ENCODE data around the gene BDH2. TPM values are rescaled to one million over a fixed set of nuclear protein-coding genes. Genes with fewer than 3 reads are reported as not detected.

BDH2 gene
- total RNA-seq, 1 donor from 2014 or later = 27.5 TPM

DNA sequence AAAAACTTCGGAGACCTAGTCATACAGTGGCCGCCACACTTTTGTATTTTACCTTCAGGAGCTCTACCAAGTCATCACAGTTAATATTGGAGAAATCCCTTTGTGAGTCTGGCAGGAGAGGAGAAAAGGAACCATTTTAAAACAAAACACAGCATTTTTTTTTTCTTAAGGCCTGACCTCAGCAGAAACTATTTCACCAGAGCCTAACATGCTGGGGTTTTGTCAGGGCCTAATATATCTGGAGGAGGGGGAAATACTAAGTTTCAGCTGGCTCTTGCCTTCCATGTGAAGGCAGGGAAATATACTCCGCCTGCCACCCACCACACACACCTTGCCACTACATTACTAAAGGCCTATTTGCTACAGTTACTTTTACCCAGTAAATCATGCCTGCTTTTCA lies 26.5 kb upstream of the BDH2 start:
- Mint-ChIP-seq H3K36me3 (ENCODE audit: low read depth) (peaks cover 26% of the 10 kb centered on the region), H3K27ac (ENCODE audit: unreplicated experiment) (no peak overlapping the region), H3K4me1 (ENCODE audit: low read depth) (no peaks in the 10 kb centered on the region), H3K4me3 (ENCODE audit: unreplicated experiment) (no peak overlapping the region), H3K9me3 (ENCODE audit: low read depth) (peaks cover 33% of the 10 kb centered on the region), H3K27me3 (ENCODE audit: low read depth) (no peaks in the 10 kb centered on the region)
- TF ChIP-seq, protein P1, sequence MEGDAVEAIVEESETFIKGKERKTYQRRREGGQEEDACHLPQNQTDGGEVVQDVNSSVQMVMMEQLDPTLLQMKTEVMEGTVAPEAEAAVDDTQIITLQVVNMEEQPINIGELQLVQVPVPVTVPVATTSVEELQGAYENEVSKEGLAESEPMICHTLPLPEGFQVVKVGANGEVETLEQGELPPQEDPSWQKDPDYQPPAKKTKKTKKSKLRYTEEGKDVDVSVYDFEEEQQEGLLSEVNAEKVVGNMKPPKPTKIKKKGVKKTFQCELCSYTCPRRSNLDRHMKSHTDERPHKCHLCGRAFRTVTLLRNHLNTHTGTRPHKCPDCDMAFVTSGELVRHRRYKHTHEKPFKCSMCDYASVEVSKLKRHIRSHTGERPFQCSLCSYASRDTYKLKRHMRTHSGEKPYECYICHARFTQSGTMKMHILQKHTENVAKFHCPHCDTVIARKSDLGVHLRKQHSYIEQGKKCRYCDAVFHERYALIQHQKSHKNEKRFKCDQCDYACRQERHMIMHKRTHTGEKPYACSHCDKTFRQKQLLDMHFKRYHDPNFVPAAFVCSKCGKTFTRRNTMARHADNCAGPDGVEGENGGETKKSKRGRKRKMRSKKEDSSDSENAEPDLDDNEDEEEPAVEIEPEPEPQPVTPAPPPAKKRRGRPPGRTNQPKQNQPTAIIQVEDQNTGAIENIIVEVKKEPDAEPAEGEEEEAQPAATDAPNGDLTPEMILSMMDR (IDR thresholded peaks at IDR 0.05) = no peak
- DNase-seq (ENCODE audit: low spot score) = no peak

- H3K27me3 Mint-ChIP-seq (ENCODE audit: low read depth) = no peaks in the 10 kb centered on the region
- TF ChIP-seq, protein P1 (IDR thresholded peaks at IDR 0.05) = no peak
- peaks cover 8% of the 10 kb centered on the region for H3K36me3 Mint-ChIP-seq (ENCODE audit: low read depth)
- H3K4me1 Mint-ChIP-seq (ENCODE audit: low read depth) = no peaks in the 10 kb centered on the region
- H3K9me3 Mint-ChIP-seq (ENCODE audit: low read depth) = peaks cover 9% of the 10 kb centered on the region
- H3K4me3 Mint-ChIP-seq (ENCODE audit: unreplicated experiment) = no peak overlapping the region
- no peak for DNase-seq (ENCODE audit: low spot score)
- H3K27ac Mint-ChIP-seq (ENCODE audit: unreplicated experiment) = no peak overlapping the region
Observed at GRCh38 chr4:103123114-103123513, 23.5 kb upstream of the BDH2 start.

GRCh38 chr4:103118166-103118565 lies 18.5 kb upstream of the BDH2 start:
- Mint-ChIP-seq H3K36me3 (ENCODE audit: low read depth) (no peaks in the 10 kb centered on the region), H3K9me3 (ENCODE audit: low read depth) (no peaks in the 10 kb centered on the region), H3K4me1 (ENCODE audit: low read depth) (no peaks in the 10 kb centered on the region), H3K27ac (ENCODE audit: unreplicated experiment) (no peak overlapping the region), H3K27me3 (ENCODE audit: low read depth) (no peaks in the 10 kb centered on the region), H3K4me3 (ENCODE audit: unreplicated experiment) (no peak overlapping the region)
- TF ChIP-seq, protein P1 (IDR thresholded peaks at IDR 0.05) = no peak
- no peak for DNase-seq (ENCODE audit: low spot score)

- no peaks in the 10 kb centered on the region for H3K9me3 Mint-ChIP-seq (ENCODE audit: low read depth)
- H3K36me3 Mint-ChIP-seq (ENCODE audit: low read depth) = peaks cover 2% of the 10 kb centered on the region
- TF ChIP-seq, protein P1 (IDR thresholded peaks at IDR 0.05) = no peak
- no peak overlapping the region for H3K4me3 Mint-ChIP-seq (ENCODE audit: unreplicated experiment)
- H3K27me3 Mint-ChIP-seq (ENCODE audit: low read depth) = no peaks in the 10 kb centered on the region
- H3K4me1 Mint-ChIP-seq (ENCODE audit: low read depth) = no peaks in the 10 kb centered on the region
- no peak for DNase-seq (ENCODE audit: low spot score)
- no peak overlapping the region for H3K27ac Mint-ChIP-seq (ENCODE audit: unreplicated experiment)
Observed at GRCh38 chr4:103111598-103111997, 12.0 kb upstream of the BDH2 start.

DNA sequence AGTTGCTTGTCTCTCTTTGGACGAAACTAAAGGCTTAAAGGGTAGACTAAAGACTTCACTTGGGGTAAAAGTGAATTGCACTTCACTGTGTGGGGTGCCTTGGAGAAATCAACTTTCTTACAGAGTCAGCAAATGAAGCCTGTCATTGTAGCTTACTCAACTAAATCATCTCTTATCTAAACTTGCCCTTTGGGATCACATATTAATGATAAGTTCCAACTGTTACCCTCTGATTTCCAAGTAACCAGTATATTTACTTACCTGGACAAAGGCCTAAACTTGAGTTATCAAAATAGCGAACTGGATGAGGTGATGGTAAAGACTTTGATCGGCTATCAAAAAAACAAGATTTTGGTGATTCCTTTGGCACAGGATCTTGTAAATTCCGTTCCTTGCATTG lies 8.9 kb upstream of the BDH2 start:
- DNase-seq (ENCODE audit: low spot score) = no peak
- H3K27ac Mint-ChIP-seq (ENCODE audit: unreplicated experiment) = no peak overlapping the region
- no peaks in the 10 kb centered on the region for H3K4me1 Mint-ChIP-seq (ENCODE audit: low read depth)
- TF ChIP-seq, protein P1 (IDR thresholded peaks at IDR 0.05) = no peak
- H3K4me3 Mint-ChIP-seq (ENCODE audit: unreplicated experiment) = no peak overlapping the region
- H3K9me3 Mint-ChIP-seq (ENCODE audit: low read depth) = no peaks in the 10 kb centered on the region
- peaks cover 2% of the 10 kb centered on the region for H3K36me3 Mint-ChIP-seq (ENCODE audit: low read depth)
- no peaks in the 10 kb centered on the region for H3K27me3 Mint-ChIP-seq (ENCODE audit: low read depth)

Measured in chondrocyte (in vitro differentiated cells).